K562 (cell line): ENCODE data around the gene PLPPR2. TPM values are rescaled to one million over a fixed set of nuclear protein-coding genes. Genes with fewer than 3 reads are reported as not detected.

ENCODE experiments used
- CBX3 ChIP-seq, 2 experiments: IDR thresholded peaks; 1 replicate in 1 of 2; 2 replicates in 1 of 2; pipeline ENCODE4 v1.6.1; 2012; ENCODE audit warnings: inconsistent platforms in 2 of 2, low read length in 2 of 2, borderline replicate concordance in 1 of 2, control low read depth in 1 of 2
- CEBPB ChIP-seq: fragments of 450-650 bp; IDR thresholded peaks from 2 replicates; pipeline ENCODE4 v1.6.1; 2016; ENCODE audit warnings: missing genetic modification characterization, missing compliant biosample characterization
- CHCHD3 ChIP-seq: fragments of 250-450 bp; sonication (Bioruptor Pico); IDR thresholded peaks from 2 replicates; pipeline ENCODE4 v2.1.2; 2022; ENCODE audit warnings: mild to moderate bottlenecking
- E2F3 ChIP-seq: fragments of 250-450 bp; sonication (Bioruptor Pico); IDR thresholded peaks from 2 replicates; pipeline ENCODE4 v1.4.0; 2020; ENCODE audit warnings: mild to moderate bottlenecking
- FOXA1 ChIP-seq: fragments of 450-650 bp; IDR thresholded peaks from 2 replicates; pipeline ENCODE4 v1.6.1; 2016; ENCODE audit warnings: mild to moderate bottlenecking, borderline replicate concordance
- HDAC8 ChIP-seq: fragments of 450-650 bp; IDR thresholded peaks from 2 replicates; pipeline ENCODE4 v1.6.1; 2016; ENCODE audit warnings: mild to moderate bottlenecking, missing genetic modification characterization, moderate library complexity, missing compliant biosample characterization
- HDGF ChIP-seq: fragments of 450-650 bp; IDR thresholded peaks from 2 replicates; pipeline ENCODE4 v1.6.1; 2016
- NFATC3 ChIP-seq: fragments of 450-650 bp; IDR thresholded peaks from 2 replicates; pipeline ENCODE4 v1.6.1; 2017; ENCODE audit warnings: mild to moderate bottlenecking
- NR3C1 ChIP-seq: sonication (generic); formaldehyde crosslinking; IDR thresholded peaks from 2 replicates; pipeline ENCODE4 v1.8.1; 2022; ENCODE audit warnings: missing genetic modification reagents
- POLR2AphosphoS2 ChIP-seq: IDR thresholded peaks from 2 replicates; pipeline ENCODE4 v1.6.1; 2012; ENCODE audit warnings: low read length, improper control_type of control experiment
- POLR2H ChIP-seq: IDR thresholded peaks from 2 replicates; pipeline ENCODE4 v1.6.1; 2016; ENCODE audit warnings: missing genetic modification characterization, low read depth, mild to moderate bottlenecking, control low read depth, missing compliant biosample characterization, moderate library complexity
- PURB ChIP-seq: sonication (generic); formaldehyde crosslinking; IDR thresholded peaks from 2 replicates; pipeline ENCODE4 v1.9.0; 2021; ENCODE audit warnings: low read depth, mild to moderate bottlenecking, missing genetic modification reagents
- RBFOX2 ChIP-seq: fragments of 200-400 bp; formaldehyde crosslinking; IDR thresholded peaks from 2 replicates; pipeline ENCODE4 v1.6.1; 2017; ENCODE audit warnings: low read depth, mild to moderate bottlenecking, low read length, moderate library complexity
- STAT5A ChIP-seq: IDR thresholded peaks from 2 replicates; pipeline ENCODE4 v1.6.1; 2012; ENCODE audit warnings: low read length, inconsistent platforms, borderline replicate concordance
- ZNF780A ChIP-seq: fragments of 250-450 bp; sonication (Bioruptor Pico); IDR thresholded peaks from 2 replicates; pipeline ENCODE4 v1.5.0; 2021; ENCODE audit warnings: mild to moderate bottlenecking
- ZSCAN29 ChIP-seq: fragments of 450-650 bp; IDR thresholded peaks from 2 replicates; pipeline ENCODE4 v1.6.1; 2017
- polyA plus RNA-seq, 8 experiments: library from polyadenylated mRNA; depleted of rRNA in 4 of 8; stranded (reverse) in 5 of 8; unstranded in 3 of 8; fragments of >200 nt; fragmentation: Nextera tagmentation in 2 of 8; fragmentation: Illumina TruSeq in 1 of 8; extraction: Ambion mirVana in 2 of 8; extraction: Trizol in 1 of 8; gene quantifications; 2 replicates each; pipeline versions ENCODE4 v1.2.1 to v1.2.3, GENCODE V29; 2011 to 2014; ENCODE audit warnings: inconsistent platforms in 1 of 8, missing spikeins in 1 of 8
- total RNA-seq, 7 experiments: library from RNA; depleted of rRNA in 6 of 7; stranded (reverse); fragments of >200 nt in 6 of 7; fragmentation: Illumina TruSeq in 2 of 7; extraction: Trizol in 2 of 7; gene quantifications; 2 replicates each; pipeline versions ENCODE4 v1.2.1 to v1.2.3, GENCODE V29; 2011 to 2021; ENCODE audit warnings: low replicate concordance in 1 of 7
- TF ChIP-seq, protein P1 (sequence below): sonication (generic); formaldehyde crosslinking; IDR thresholded peaks from 2 replicates; pipeline ENCODE4 v1.8.1; 2023; ENCODE audit warnings: mild to moderate bottlenecking, missing genetic modification reagents
- TF ChIP-seq, protein P2 (sequence below): IDR thresholded peaks from 2 replicates; pipeline ENCODE4 v1.6.1; 2016; ENCODE audit warnings: missing genetic modification characterization, missing compliant biosample characterization
- TF ChIP-seq, protein P3 (sequence below): fragments of 250-450 bp; sonication (Bioruptor Pico); IDR thresholded peaks from 2 replicates; pipeline ENCODE4 v1.5.0; 2020; ENCODE audit warnings: mild to moderate bottlenecking, borderline replicate concordance
- TF ChIP-seq, protein P4 (sequence below): fragments of 450-650 bp; IDR thresholded peaks from 2 replicates; pipeline ENCODE4 v1.6.1; 2017; ENCODE audit warnings: mild to moderate bottlenecking, moderate library complexity
- TF ChIP-seq, protein P5 (sequence below): fragments of 250-450 bp; sonication (Bioruptor Pico); IDR thresholded peaks from 2 replicates; pipeline ENCODE4 v1.8.0; 2022; ENCODE audit warnings: moderate library complexity, mild to moderate bottlenecking, inconsistent platforms

The PLPPR2 gene
- total and polyA plus RNA-seq, 9 of the 15 experiments (the other 6 are each of a cell fraction or from before 2014, with no cell fraction given), result 0.49 to 15.9 (median 3.4) TPM

DNA sequence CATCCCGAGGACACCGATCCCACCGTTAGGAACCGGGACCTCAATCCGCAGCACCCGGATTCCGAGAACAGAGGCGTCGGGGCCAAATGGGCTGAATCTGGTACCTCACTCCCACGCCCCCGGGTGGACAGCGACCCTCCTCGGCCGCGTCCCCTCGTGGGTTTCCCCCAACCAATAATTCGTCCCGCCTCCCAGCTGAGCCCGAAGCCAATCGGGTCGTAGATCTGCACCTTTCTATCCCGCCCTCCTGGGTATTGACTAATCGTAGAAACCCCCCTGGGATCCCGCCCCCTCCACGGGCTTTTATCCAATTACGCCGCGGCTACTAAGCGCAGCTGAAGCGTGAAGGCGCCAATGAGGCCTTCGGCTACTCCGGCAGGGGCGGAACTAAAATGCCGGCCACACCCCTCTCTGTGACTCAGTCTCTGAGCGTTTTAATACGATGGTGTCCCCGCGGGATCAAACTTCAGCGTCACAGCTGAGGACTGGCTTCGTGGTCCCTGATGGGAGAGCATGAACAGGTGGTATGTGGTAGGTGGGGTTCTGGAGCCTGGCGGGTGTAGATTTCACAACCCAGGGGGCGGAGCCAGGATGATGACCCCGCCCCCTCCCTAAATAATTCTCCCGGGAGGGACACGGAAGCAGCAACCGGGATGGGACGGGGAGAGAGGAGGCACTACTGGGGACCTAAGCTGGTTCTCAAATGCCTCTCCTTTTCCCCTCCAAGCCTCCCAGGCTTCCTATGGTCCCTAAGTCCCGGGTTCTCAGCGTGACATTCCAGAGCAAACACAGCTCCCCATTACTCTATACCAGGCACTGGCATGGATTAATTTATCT lies 8.9 kb upstream of the PLPPR2 start, which contains the start of the genes CCDC159 and TMEM205 (continued):
- TF ChIP-seq, protein P1, sequence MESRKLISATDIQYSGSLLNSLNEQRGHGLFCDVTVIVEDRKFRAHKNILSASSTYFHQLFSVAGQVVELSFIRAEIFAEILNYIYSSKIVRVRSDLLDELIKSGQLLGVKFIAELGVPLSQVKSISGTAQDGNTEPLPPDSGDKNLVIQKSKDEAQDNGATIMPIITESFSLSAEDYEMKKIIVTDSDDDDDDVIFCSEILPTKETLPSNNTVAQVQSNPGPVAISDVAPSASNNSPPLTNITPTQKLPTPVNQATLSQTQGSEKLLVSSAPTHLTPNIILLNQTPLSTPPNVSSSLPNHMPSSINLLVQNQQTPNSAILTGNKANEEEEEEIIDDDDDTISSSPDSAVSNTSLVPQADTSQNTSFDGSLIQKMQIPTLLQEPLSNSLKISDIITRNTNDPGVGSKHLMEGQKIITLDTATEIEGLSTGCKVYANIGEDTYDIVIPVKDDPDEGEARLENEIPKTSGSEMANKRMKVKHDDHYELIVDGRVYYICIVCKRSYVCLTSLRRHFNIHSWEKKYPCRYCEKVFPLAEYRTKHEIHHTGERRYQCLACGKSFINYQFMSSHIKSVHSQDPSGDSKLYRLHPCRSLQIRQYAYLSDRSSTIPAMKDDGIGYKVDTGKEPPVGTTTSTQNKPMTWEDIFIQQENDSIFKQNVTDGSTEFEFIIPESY, result 0 out of 2 replicates have a peak, but pooled peaks have one; percentile 29
- TF ChIP-seq, protein P2, sequence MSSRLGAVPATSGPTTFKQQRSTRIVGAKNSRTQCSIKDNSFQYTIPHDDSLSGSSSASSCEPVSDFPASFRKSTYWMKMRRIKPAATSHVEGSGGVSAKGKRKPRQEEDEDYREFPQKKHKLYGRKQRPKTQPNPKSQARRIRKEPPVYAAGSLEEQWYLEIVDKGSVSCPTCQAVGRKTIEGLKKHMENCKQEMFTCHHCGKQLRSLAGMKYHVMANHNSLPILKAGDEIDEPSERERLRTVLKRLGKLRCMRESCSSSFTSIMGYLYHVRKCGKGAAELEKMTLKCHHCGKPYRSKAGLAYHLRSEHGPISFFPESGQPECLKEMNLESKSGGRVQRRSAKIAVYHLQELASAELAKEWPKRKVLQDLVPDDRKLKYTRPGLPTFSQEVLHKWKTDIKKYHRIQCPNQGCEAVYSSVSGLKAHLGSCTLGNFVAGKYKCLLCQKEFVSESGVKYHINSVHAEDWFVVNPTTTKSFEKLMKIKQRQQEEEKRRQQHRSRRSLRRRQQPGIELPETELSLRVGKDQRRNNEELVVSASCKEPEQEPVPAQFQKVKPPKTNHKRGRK (tag), result no peak
- TF ChIP-seq CBX3 (IDR thresholded peaks at IDR 0.05; ENCODE audit: borderline replicate concordance in 1 of 2, low read length in 2 of 2), result peak in 1 of 2 experiments; percentile 63; a peak in 1 of 3 replicates
- TF ChIP-seq, protein P3, sequence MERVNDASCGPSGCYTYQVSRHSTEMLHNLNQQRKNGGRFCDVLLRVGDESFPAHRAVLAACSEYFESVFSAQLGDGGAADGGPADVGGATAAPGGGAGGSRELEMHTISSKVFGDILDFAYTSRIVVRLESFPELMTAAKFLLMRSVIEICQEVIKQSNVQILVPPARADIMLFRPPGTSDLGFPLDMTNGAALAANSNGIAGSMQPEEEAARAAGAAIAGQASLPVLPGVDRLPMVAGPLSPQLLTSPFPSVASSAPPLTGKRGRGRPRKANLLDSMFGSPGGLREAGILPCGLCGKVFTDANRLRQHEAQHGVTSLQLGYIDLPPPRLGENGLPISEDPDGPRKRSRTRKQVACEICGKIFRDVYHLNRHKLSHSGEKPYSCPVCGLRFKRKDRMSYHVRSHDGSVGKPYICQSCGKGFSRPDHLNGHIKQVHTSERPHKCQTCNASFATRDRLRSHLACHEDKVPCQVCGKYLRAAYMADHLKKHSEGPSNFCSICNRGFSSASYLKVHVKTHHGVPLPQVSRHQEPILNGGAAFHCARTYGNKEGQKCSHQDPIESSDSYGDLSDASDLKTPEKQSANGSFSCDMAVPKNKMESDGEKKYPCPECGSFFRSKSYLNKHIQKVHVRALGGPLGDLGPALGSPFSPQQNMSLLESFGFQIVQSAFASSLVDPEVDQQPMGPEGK (CRISPR knock-in tag), result no peak
- peak; percentile 45 for TF ChIP-seq RBFOX2
- TF ChIP-seq PURB, result no peak
- TF ChIP-seq, protein P4, sequence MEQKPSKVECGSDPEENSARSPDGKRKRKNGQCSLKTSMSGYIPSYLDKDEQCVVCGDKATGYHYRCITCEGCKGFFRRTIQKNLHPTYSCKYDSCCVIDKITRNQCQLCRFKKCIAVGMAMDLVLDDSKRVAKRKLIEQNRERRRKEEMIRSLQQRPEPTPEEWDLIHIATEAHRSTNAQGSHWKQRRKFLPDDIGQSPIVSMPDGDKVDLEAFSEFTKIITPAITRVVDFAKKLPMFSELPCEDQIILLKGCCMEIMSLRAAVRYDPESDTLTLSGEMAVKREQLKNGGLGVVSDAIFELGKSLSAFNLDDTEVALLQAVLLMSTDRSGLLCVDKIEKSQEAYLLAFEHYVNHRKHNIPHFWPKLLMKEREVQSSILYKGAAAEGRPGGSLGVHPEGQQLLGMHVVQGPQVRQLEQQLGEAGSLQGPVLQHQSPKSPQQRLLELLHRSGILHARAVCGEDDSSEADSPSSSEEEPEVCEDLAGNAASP, result no peak
- no peak for TF ChIP-seq HDAC8 (tag)
- TF ChIP-seq NR3C1, result no peak
- TF ChIP-seq, protein P5, sequence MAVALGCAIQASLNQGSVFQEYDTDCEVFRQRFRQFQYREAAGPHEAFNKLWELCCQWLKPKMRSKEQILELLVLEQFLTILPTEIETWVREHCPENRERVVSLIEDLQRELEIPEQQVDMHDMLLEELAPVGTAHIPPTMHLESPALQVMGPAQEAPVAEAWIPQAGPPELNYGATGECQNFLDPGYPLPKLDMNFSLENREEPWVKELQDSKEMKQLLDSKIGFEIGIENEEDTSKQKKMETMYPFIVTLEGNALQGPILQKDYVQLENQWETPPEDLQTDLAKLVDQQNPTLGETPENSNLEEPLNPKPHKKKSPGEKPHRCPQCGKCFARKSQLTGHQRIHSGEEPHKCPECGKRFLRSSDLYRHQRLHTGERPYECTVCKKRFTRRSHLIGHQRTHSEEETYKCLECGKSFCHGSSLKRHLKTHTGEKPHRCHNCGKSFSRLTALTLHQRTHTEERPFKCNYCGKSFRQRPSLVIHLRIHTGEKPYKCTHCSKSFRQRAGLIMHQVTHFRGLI (CRISPR knock-in tag), result no peak
- TF ChIP-seq POLR2H (tag), result no peak
- TF ChIP-seq ZSCAN29, result no peak
- no peak for TF ChIP-seq CHCHD3 (CRISPR knock-in tag)
- no peak for TF ChIP-seq ZNF780A (CRISPR knock-in tag)
- no peak for TF ChIP-seq FOXA1
- no peak for TF ChIP-seq POLR2AphosphoS2
- no peak for TF ChIP-seq NFATC3
- TF ChIP-seq HDGF, result no peak
- no peak for TF ChIP-seq STAT5A
- no peak for TF ChIP-seq E2F3 (CRISPR knock-in tag)
- TF ChIP-seq CEBPB, result peak; percentile 98
